H1 (cell line): ENCODE data around the gene RRM2. TPM values are rescaled to one million over a fixed set of nuclear protein-coding genes. Genes with fewer than 3 reads are reported as not detected.

Experiments used
- CTCF ChIA-PET: fragments of 300-600 bp; sonication (Branson Sonifier 250); formaldehyde crosslinking; loops from one replicate; lab custom pipeline; 2021; ENCODE audit not compliant: partially characterized antibody; lab: Charles Lee
- POLR2A ChIA-PET: fragments of 300-600 bp; sonication (Branson Sonifier 250); formaldehyde crosslinking; loops from one replicate; lab custom pipeline; 2021; ENCODE audit warnings: inconsistent platforms; ENCODE audit not compliant: partially characterized antibody; lab: Charles Lee
- DNase-seq, 2 experiments: peaks; one replicate each; pipeline versions ENCODE4 v3.0.0 to v3.0.0-alpha.2; 2010 to 2022; ENCODE audit warnings: low spot score in 2 of 2, low read depth in 1 of 2, mixed read lengths in 1 of 2
- FAIRE-seq: peaks from 2 replicates; lab custom pipeline; 2011; peaks lifted over from hg19 to GRCh38; lab: Jason Lieb, UNC
- H2AFZ ChIP-seq: 2 replicates; pipeline ENCODE4 v1.8.1; 2012; ENCODE audit warnings: low read length, inconsistent platforms
- H2AK5ac ChIP-seq: 2 replicates; pipeline ENCODE4 v1.6.1; 2013; ENCODE audit warnings: low read depth, low read length
- H2BK120ac ChIP-seq: replicated peaks from 2 replicates; pipeline ENCODE3; 2013; ENCODE audit warnings: low read depth, low read length, inconsistent platforms
- H2BK12ac ChIP-seq: 2 replicates; pipeline ENCODE4 v1.6.1; 2013; ENCODE audit warnings: low read depth, low read length
- H2BK15ac ChIP-seq: 2 replicates; pipeline ENCODE4 v1.6.1; 2013; ENCODE audit warnings: low read length
- H2BK20ac ChIP-seq: 2 replicates; pipeline ENCODE4 v1.6.1; 2013; ENCODE audit warnings: low read length
- H2BK5ac ChIP-seq: 2 replicates; pipeline ENCODE4 v1.6.1; 2013; ENCODE audit warnings: low read depth, low read length
- H3K14ac ChIP-seq: 2 replicates; pipeline ENCODE4 v1.6.1; 2013; ENCODE audit warnings: inconsistent platforms; ENCODE audit not compliant: insufficient read length
- H3K18ac ChIP-seq: 2 replicates; pipeline ENCODE4 v1.6.1; 2013; ENCODE audit warnings: low read length; ENCODE audit errors: extremely low read depth
- H3K23ac ChIP-seq: 2 replicates; pipeline ENCODE4 v1.6.1; 2013; ENCODE audit warnings: inconsistent platforms; ENCODE audit not compliant: insufficient read length
- H3K23me2 ChIP-seq: 2 replicates; pipeline ENCODE4 v1.6.1; 2013; ENCODE audit warnings: low read depth, low read length
- H3K27ac ChIP-seq: 2 replicates; pipeline ENCODE4 v1.6.1; 2011; ENCODE audit warnings: low read depth, low read length, inconsistent platforms
- H3K27me3 ChIP-seq, 4 experiments: replicated peaks in 1 of 4; 1 replicate in 1 of 4; 2 replicates in 3 of 4; pipeline versions ENCODE4 v1.6.1 to v1.8.1; 2011 to 2013; ENCODE audit warnings: low read length in 3 of 4, mild to moderate bottlenecking in 3 of 4, inconsistent platforms in 2 of 4, mixed read lengths in 2 of 4, moderate library complexity in 1 of 4; ENCODE audit not compliant: control insufficient read depth in 3 of 4, insufficient read depth in 3 of 4; ENCODE audit errors: extremely low read depth in 1 of 4
- H3K36me3 ChIP-seq, 4 experiments: 2 replicates each; pipeline versions ENCODE4 v1.6.1 to v1.8.1; 2011 to 2013; ENCODE audit warnings: mild to moderate bottlenecking in 4 of 4, low read length in 3 of 4, moderate library complexity in 2 of 4, control low read depth in 1 of 4, inconsistent platforms in 1 of 4; ENCODE audit not compliant: insufficient read depth in 4 of 4, control insufficient read depth in 2 of 4
- H3K4ac ChIP-seq: replicated peaks from 2 replicates; pipeline ENCODE3; 2013; ENCODE audit warnings: low read length, low read depth, mixed read lengths, inconsistent platforms; ENCODE audit not compliant: insufficient read length
- H3K4me1 ChIP-seq, 4 experiments: replicated peaks in 1 of 4; 1 replicate in 1 of 4; 2 replicates in 3 of 4; pipeline versions ENCODE4 v1.6.1 to v1.8.1; 2011 to 2013; ENCODE audit warnings: low read length in 3 of 4, inconsistent platforms in 2 of 4, mixed read lengths in 1 of 4; ENCODE audit not compliant: insufficient read depth in 4 of 4, control insufficient read depth in 3 of 4
- H3K4me2 ChIP-seq, 2 experiments: 2 replicates each; pipeline versions ENCODE4 v1.6.1 to v1.8.1; 2011 to 2013; ENCODE audit warnings: low read depth in 2 of 2, low read length in 2 of 2, control low read depth in 1 of 2, inconsistent platforms in 1 of 2, mild to moderate bottlenecking in 1 of 2; ENCODE audit not compliant: insufficient read depth in 1 of 2
- H3K4me3 ChIP-seq, 4 experiments: fragments of 200-600, 300-600 bp in 1 of 4; sonication (generic), shearing (Covaris generic), sonication (Bioruptor Twin) in 1 of 4; 2 replicates each; pipeline versions ENCODE4 v1.5.1 to v1.8.1; 2011 to 2016; ENCODE audit warnings: low read length in 4 of 4, low read depth in 3 of 4, control low read depth in 2 of 4, inconsistent platforms in 2 of 4, mild to moderate bottlenecking in 2 of 4, mixed read lengths in 1 of 4, moderate library complexity in 1 of 4; ENCODE audit not compliant: insufficient read depth in 2 of 4; ENCODE audit errors: extremely low read depth in 1 of 4
- H3K56ac ChIP-seq: replicated peaks from 2 replicates; pipeline ENCODE3; 2013; ENCODE audit warnings: low read depth, mild to moderate bottlenecking, mixed read lengths, low read length, inconsistent platforms; ENCODE audit not compliant: insufficient read length
- H3K79me1 ChIP-seq: 2 replicates; pipeline ENCODE4 v1.6.1; 2013; ENCODE audit warnings: low read depth, low read length, control low read depth
- H3K79me2 ChIP-seq, 2 experiments: 2 replicates each; pipeline versions ENCODE4 v1.6.1 to v1.8.1; 2012 to 2013; ENCODE audit warnings: low read length in 2 of 2, mild to moderate bottlenecking in 2 of 2, inconsistent platforms in 1 of 2; ENCODE audit not compliant: insufficient read depth in 2 of 2, control insufficient read depth in 1 of 2
- H3K9ac ChIP-seq, 4 experiments: replicated peaks in 1 of 4; 1 replicate in 1 of 4; 2 replicates in 3 of 4; pipeline versions ENCODE4 v1.6.1 to v1.8.1; 2011 to 2013; ENCODE audit warnings: low read depth in 3 of 4, low read length in 3 of 4, control low read depth in 2 of 4, mild to moderate bottlenecking in 2 of 4, moderate library complexity in 2 of 4, inconsistent platforms in 1 of 4; ENCODE audit errors: extremely low read depth in 1 of 4
- H3K9me3 ChIP-seq, 2 experiments: 2 replicates each; pipeline versions ENCODE4 v1.6.1 to v1.8.1; 2012 to 2013; ENCODE audit warnings: mild to moderate bottlenecking in 2 of 2, moderate library complexity in 2 of 2, control low read depth in 1 of 2, inconsistent platforms in 1 of 2, low read depth in 1 of 2, low read length in 1 of 2, mixed read lengths in 1 of 2; ENCODE audit not compliant: insufficient read depth in 2 of 2
- H4K20me1 ChIP-seq, 2 experiments: replicated peaks in 1 of 2; 2 replicates each; pipeline versions ENCODE3 to v1.8.1; 2011 to 2013; ENCODE audit warnings: inconsistent platforms in 2 of 2, low read length in 2 of 2, mild to moderate bottlenecking in 1 of 2; ENCODE audit not compliant: insufficient read depth in 2 of 2, control insufficient read depth in 1 of 2
- H4K5ac ChIP-seq: 2 replicates; pipeline ENCODE4 v1.6.1; 2013; ENCODE audit warnings: low read length, low read depth, mixed read lengths, inconsistent platforms; ENCODE audit not compliant: insufficient read length
- H4K8ac ChIP-seq: 2 replicates; pipeline ENCODE4 v1.8.0; 2013; ENCODE audit warnings: mild to moderate bottlenecking, moderate library complexity, low read length, inconsistent platforms; ENCODE audit not compliant: insufficient read depth; ENCODE audit errors: extremely low read depth
- H4K91ac ChIP-seq: replicated peaks from 2 replicates; pipeline ENCODE3; 2013; ENCODE audit warnings: low read length, mixed read lengths, inconsistent platforms; ENCODE audit not compliant: insufficient read length
- BCL11A ChIP-seq, 2 experiments: IDR thresholded peaks; one replicate each; pipeline ENCODE4 v1.6.1; 2011; ENCODE audit warnings: low read depth in 2 of 2, low read length in 2 of 2, mild to moderate bottlenecking in 2 of 2
- CEBPB ChIP-seq: IDR thresholded peaks from 2 replicates; pipeline ENCODE4 v1.6.1; 2012; ENCODE audit warnings: low read depth, low read length
- E2F6 ChIP-seq: IDR thresholded peaks from 2 replicates; pipeline ENCODE4 v1.6.1; 2012; ENCODE audit warnings: inconsistent platforms
- GTF2F1 ChIP-seq: IDR thresholded peaks from 2 replicates; pipeline ENCODE4 v1.6.1; 2012; ENCODE audit warnings: low read depth, low read length, improper control_type of control experiment, borderline replicate concordance
- HDAC2 ChIP-seq, 2 experiments: fragments of 300-600 bp in 1 of 2; sonication (generic) in 1 of 2; IDR thresholded peaks; 2 replicates each; pipeline ENCODE4 v1.6.1; 2011 to 2012; ENCODE audit warnings: low read depth in 2 of 2, low read length in 2 of 2, mild to moderate bottlenecking in 2 of 2, moderate library complexity in 2 of 2, borderline replicate concordance in 1 of 2, inconsistent platforms in 1 of 2
- HDAC6 ChIP-seq: IDR thresholded peaks from one replicate; pipeline ENCODE4 v1.7.1; 2012; ENCODE audit warnings: low read depth, mild to moderate bottlenecking, inconsistent platforms, low read length, moderate library complexity
- KDM4A ChIP-seq: IDR thresholded peaks from one replicate; pipeline ENCODE4 v1.7.1; 2012; ENCODE audit warnings: low read depth, mild to moderate bottlenecking, moderate library complexity, low read length, inconsistent platforms; ENCODE audit not compliant: severe bottlenecking
- MAFK ChIP-seq: IDR thresholded peaks from 2 replicates; pipeline ENCODE4 v1.6.1; 2012; ENCODE audit warnings: low read depth, mild to moderate bottlenecking, improper control_type of control experiment, low read length
- MAX ChIP-seq: IDR thresholded peaks from 2 replicates; pipeline ENCODE4 v1.6.1; 2012; ENCODE audit warnings: inconsistent platforms
- NANOG ChIP-seq: IDR thresholded peaks from 2 replicates; pipeline ENCODE4 v1.6.1; 2011; ENCODE audit warnings: low read length, low read depth, mild to moderate bottlenecking, inconsistent platforms; ENCODE audit not compliant: insufficient read depth, poor library complexity, severe bottlenecking
- PHF8 ChIP-seq: fragments of 200-600 bp; sonication (generic); conservative IDR thresholded peaks from 2 replicates; pipeline ENCODE4 v1.7.1; 2012; ENCODE audit warnings: low read depth, mild to moderate bottlenecking, inconsistent platforms, low read length, moderate library complexity
- RBBP5 ChIP-seq: IDR thresholded peaks from 2 replicates; pipeline ENCODE4 v1.7.1; 2012; ENCODE audit warnings: low read depth, mild to moderate bottlenecking, inconsistent platforms, low read length, moderate library complexity, borderline replicate concordance
- TCF12 ChIP-seq: IDR thresholded peaks from 2 replicates; pipeline ENCODE4 v1.6.1; 2011; ENCODE audit warnings: low read depth, mild to moderate bottlenecking, low read length
- WGBS, 2 experiments: shearing (Covaris generic) in 1 of 2; methylation state at CpG; one replicate each; pipeline versions ENCODE4 v1.1.6 to v1.1.7; 2013 to 2015; ENCODE audit warnings: low lambda C conversion rate in 2 of 2, mixed read lengths in 2 of 2, inconsistent platforms in 1 of 2, low coverage in 1 of 2, missing lambda C conversion rate in 1 of 2; ENCODE audit not compliant: insufficient replicate concordance in 2 of 2, insufficient coverage in 1 of 2, insufficient read length in 1 of 2; ENCODE audit errors: extremely low coverage in 1 of 2, missing lambda C conversion rate in 1 of 2; 5-methylcytosine and 5-hydroxymethylcytosine counted together
- polyA plus RNA-seq, 7 experiments: library from polyadenylated mRNA; depleted of rRNA in 3 of 7; stranded (reverse) in 5 of 7; unstranded in 2 of 7; fragments of >200 nt in 5 of 7; fragments of 200-250 nt in 2 of 7; gene quantifications; 1 replicate in 5 of 7; 2 replicates in 1 of 7; 4 replicates in 1 of 7; pipeline versions ENCODE4 v1.2.1 to v1.2.3, GENCODE V29; 2011 to 2013; ENCODE audit warnings: missing spikeins in 2 of 7, mixed read lengths in 2 of 7
- total RNA-seq: library from RNA; stranded (reverse); fragmentation: NEBNext Ultra II Directional; extraction: Animal tissue kit (Norgen Biotek cat#: 25700); gene quantifications from 2 replicates; pipeline ENCODE4 v1.2.1, GENCODE V29; 2021

Gene RRM2
- total and polyA plus RNA-seq, 2 of the 8 experiments (the other 6 are each of a cell fraction or from before 2014, with no cell fraction given): 37.7 to 215 TPM

- Histone ChIP-seq H2BK12ac (no peak overlapping the region), H3K56ac (no peak overlapping the region), H3K4me3 (no peak overlapping the region), H3K79me2 (no peaks in the 10 kb centered on the region), H2AFZ (no peak overlapping the region), H3K4me2 (no peak overlapping the region), H2BK20ac (no peak overlapping the region), H3K27ac (no peak overlapping the region), H3K9ac (no peak overlapping the region), H3K9me3 (no peaks in the 10 kb centered on the region), H3K27me3 (no peaks in the 10 kb centered on the region), H4K91ac (no peak overlapping the region), H3K4ac (no peak overlapping the region), H3K23ac (no peak overlapping the region), H3K4me1 (peaks cover 0 to 7% (median 0%) of the 10 kb centered on the region in 4 experiments; a peak in 1 of 7 replicates), H4K8ac (no peak overlapping the region), H3K23me2 (no peaks in the 10 kb centered on the region), H2AK5ac (no peak overlapping the region), H3K14ac (no peak overlapping the region), H2BK15ac (no peak overlapping the region), H3K36me3 (peaks cover 0 to 3% (median 0%) of the 10 kb centered on the region in 4 experiments; a peak in 2 of 8 replicates), H4K20me1 (peaks cover 0 to 3% of the 10 kb centered on the region in 2 experiments), H3K18ac (no peak overlapping the region), H3K79me1 (no peaks in the 10 kb centered on the region), H4K5ac (no peak overlapping the region), H2BK5ac (no peak overlapping the region), H2BK120ac (no peak overlapping the region)
- no peak for TF ChIP-seq MAFK
- no peak for TF ChIP-seq MAX
- no peak for TF ChIP-seq PHF8
- TF ChIP-seq E2F6: no peak
- TF ChIP-seq HDAC6: no peak
- TF ChIP-seq RBBP5: no peak
- no peak for TF ChIP-seq HDAC2 (IDR thresholded peaks at IDR 0.05; ENCODE audit: borderline replicate concordance in 1 of 2, low read depth in 2 of 2, low read length in 2 of 2)
- no peak for TF ChIP-seq KDM4A
- no peak for TF ChIP-seq CEBPB
- TF ChIP-seq GTF2F1: no peak
- TF ChIP-seq NANOG: no peak
- TF ChIP-seq TCF12: no peak
- TF ChIP-seq BCL11A (IDR thresholded peaks at IDR 0.05; ENCODE audit: low read depth in 2 of 2, low read length in 2 of 2): no peak
- DNase-seq (no peak), FAIRE-seq (no peak)
- POLR2A ChIA-PET: interaction anchor here (1.1 to 3.1 kb wide), 3 partner anchors 22 to 281 kb away, joined by 3 to 12 read pairs (median 4); no protein-coding TSS in a partner anchor
- CTCF ChIA-PET: interaction anchor here (0.7 to 17.7 kb wide), 8 partner anchors 10 to 277 kb away, joined by 3 to 169 read pairs (median 6); no protein-coding TSS in a partner anchor
- 99% methylated on average over 11 of the region's 11 CpGs; no CpG with 5 or more reads in 1 of the 2 experiments for WGBS, 2 experiments
These were observed 36.1 kb downstream of the RRM2 start for GRCh38 chr2:10158681-10159080.
